ENCODE results near the gene MEIOB.

MEIOB gene

GRCh38 chr16:1790611-1791255 is 81.2 kb downstream of the MEIOB start:
- H3K36me3 Mint-ChIP-seq (ENCODE audit: low read depth), result peaks cover 71% of the 10 kb centered on the region
- H3K27ac Mint-ChIP-seq, result no peak overlapping the region

GRCh38 chr16:1790261-1790610 is 81.7 kb downstream of the MEIOB start:
- H3K27me3 Mint-ChIP-seq, result no peaks in the 10 kb centered on the region

More at GRCh38 chr16:1790611-1791255, 81.2 kb downstream of the MEIOB start:
- Mint-ChIP-seq H3K9me3 (no peaks in the 10 kb centered on the region), H3K4me1 (ENCODE audit: low read depth) (no peaks in the 10 kb centered on the region), H3K4me3 (no peak overlapping the region), H3K27me3 (no peaks in the 10 kb centered on the region)
- intact Hi-C loops (cut with micrococcal nuclease), result no loop called here

GRCh38 chr16:1789643-1790045 is 82.3 kb downstream of the MEIOB start:
- no peak overlapping the region for H3K27ac Mint-ChIP-seq
- H3K4me1 Mint-ChIP-seq (ENCODE audit: low read depth), result peaks cover 5% of the 10 kb centered on the region
- no peak overlapping the region for H3K4me3 Mint-ChIP-seq
- no peaks in the 10 kb centered on the region for H3K27me3 Mint-ChIP-seq
- peaks cover 80% of the 10 kb centered on the region for H3K36me3 Mint-ChIP-seq (ENCODE audit: low read depth)
- no peaks in the 10 kb centered on the region for H3K9me3 Mint-ChIP-seq
- intact Hi-C loops (cut with micrococcal nuclease), result no loop called here

More at GRCh38 chr16:1790261-1790610, 81.7 kb downstream of the MEIOB start:
- peaks cover under 1% of the 10 kb centered on the region for H3K4me1 Mint-ChIP-seq (ENCODE audit: low read depth)
- intact Hi-C loops (cut with micrococcal nuclease), result no loop called here
- no peak overlapping the region for H3K27ac Mint-ChIP-seq
- H3K9me3 Mint-ChIP-seq, result no peaks in the 10 kb centered on the region
- H3K4me3 Mint-ChIP-seq, result no peak overlapping the region
- peaks cover 76% of the 10 kb centered on the region for H3K36me3 Mint-ChIP-seq (ENCODE audit: low read depth)

- Mint-ChIP-seq H3K36me3 (ENCODE audit: low read depth) (peaks cover 80% of the 10 kb centered on the region), H3K9me3 (no peaks in the 10 kb centered on the region), H3K4me1 (ENCODE audit: low read depth) (peaks cover 13% of the 10 kb centered on the region), H3K27ac (no peak overlapping the region), H3K4me3 (no peak overlapping the region), H3K27me3 (no peaks in the 10 kb centered on the region)
- intact Hi-C loops (cut with micrococcal nuclease), result no loop called here
Measured at GRCh38 chr16:1788708-1789100, 83.3 kb downstream of the MEIOB start.

- Mint-ChIP-seq H3K27ac (no peak overlapping the region), H3K36me3 (ENCODE audit: low read depth) (peaks cover 80% of the 10 kb centered on the region), H3K4me1 (ENCODE audit: low read depth) (peaks cover 18% of the 10 kb centered on the region), H3K4me3 (no peak overlapping the region), H3K27me3 (no peaks in the 10 kb centered on the region), H3K9me3 (no peaks in the 10 kb centered on the region)
- intact Hi-C loops (cut with micrococcal nuclease), result no loop called here
Measured at GRCh38 chr16:1788095-1788707, 83.8 kb downstream of the MEIOB start.

GRCh38 chr16:1787322-1788094 is 84.5 kb downstream of the MEIOB start:
- Mint-ChIP-seq H3K27me3 (no peaks in the 10 kb centered on the region), H3K4me1 (ENCODE audit: low read depth) (peaks cover 19% of the 10 kb centered on the region), H3K36me3 (ENCODE audit: low read depth) (peaks cover 79% of the 10 kb centered on the region), H3K27ac (no peak overlapping the region), H3K4me3 (no peak overlapping the region), H3K9me3 (no peaks in the 10 kb centered on the region)
- intact Hi-C loops (cut with micrococcal nuclease), result no loop called here

GRCh38 chr16:1787056-1787321 is 85.0 kb downstream of the MEIOB start:
- H3K36me3 Mint-ChIP-seq (ENCODE audit: low read depth), result peaks cover 79% of the 10 kb centered on the region
- H3K9me3 Mint-ChIP-seq, result no peaks in the 10 kb centered on the region
- intact Hi-C loops (cut with micrococcal nuclease), result no loop called here
- H3K4me1 Mint-ChIP-seq (ENCODE audit: low read depth), result peaks cover 19% of the 10 kb centered on the region
- no peak overlapping the region for H3K4me3 Mint-ChIP-seq
- H3K27ac Mint-ChIP-seq, result no peak overlapping the region
- no peaks in the 10 kb centered on the region for H3K27me3 Mint-ChIP-seq

- no peak overlapping the region for H3K27ac Mint-ChIP-seq
- H3K4me3 Mint-ChIP-seq, result no peak overlapping the region
- H3K9me3 Mint-ChIP-seq, result no peaks in the 10 kb centered on the region
- peaks cover 79% of the 10 kb centered on the region for H3K36me3 Mint-ChIP-seq (ENCODE audit: low read depth)
- intact Hi-C loops (cut with micrococcal nuclease), result no loop called here
- H3K27me3 Mint-ChIP-seq, result no peaks in the 10 kb centered on the region
- H3K4me1 Mint-ChIP-seq (ENCODE audit: low read depth), result peaks cover 24% of the 10 kb centered on the region
Measured at GRCh38 chr16:1786242-1787055, 85.5 kb downstream of the MEIOB start.

- Mint-ChIP-seq H3K27ac (no peak overlapping the region), H3K27me3 (no peaks in the 10 kb centered on the region), H3K4me3 (no peak overlapping the region), H3K4me1 (ENCODE audit: low read depth) (peaks cover 31% of the 10 kb centered on the region), H3K9me3 (no peaks in the 10 kb centered on the region), H3K36me3 (ENCODE audit: low read depth) (peaks cover 79% of the 10 kb centered on the region)
- intact Hi-C loops (cut with micrococcal nuclease), result no loop called here
Measured at GRCh38 chr16:1785846-1786170, 86.2 kb downstream of the MEIOB start.

GRCh38 chr16:1784977-1785845 is 86.8 kb downstream of the MEIOB start:
- Mint-ChIP-seq H3K4me1 (ENCODE audit: low read depth) (peaks cover 33% of the 10 kb centered on the region), H3K36me3 (ENCODE audit: low read depth) (peaks cover 78% of the 10 kb centered on the region), H3K9me3 (no peaks in the 10 kb centered on the region), H3K4me3 (no peak overlapping the region), H3K27ac (no peak overlapping the region), H3K27me3 (no peaks in the 10 kb centered on the region)
- intact Hi-C loops (cut with micrococcal nuclease), result no loop called here

All from dendritic cell treated with granulocyte-macrophage colony-stimulating factor and Interleukin-4, amounts not matched to agents 40 ng/mL and 50 ng/mL, for 4 days (primary cell).